TTC549 (cell line): Measurements from ENCODE around the gene PLXNA4.

Source experiments
- FAIRE-seq: peaks from 2 replicates; lab custom pipeline; 2012; peaks lifted over from hg19 to GRCh38; lab: Jason Lieb, UNC

PLXNA4 gene

DNA sequence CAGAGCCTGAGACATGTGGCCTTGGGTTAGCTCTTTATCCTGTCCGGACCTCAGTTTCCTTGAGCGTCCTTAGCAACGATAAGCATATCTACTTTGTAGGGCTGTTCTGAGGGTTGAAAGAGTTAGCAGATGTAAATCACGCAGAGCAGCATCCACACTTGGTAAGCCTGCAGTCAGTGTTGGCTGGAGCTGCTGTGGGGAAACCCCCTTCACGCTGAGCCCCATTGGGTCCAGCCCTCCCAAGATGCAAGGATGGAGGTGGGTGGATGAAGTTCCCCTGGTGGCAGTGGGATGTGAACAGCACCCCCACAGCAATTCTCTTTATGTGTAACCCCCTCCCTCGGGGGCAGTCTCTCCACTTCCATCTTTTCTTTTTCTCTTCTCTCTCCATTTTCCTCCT lies 109.9 kb downstream of the PLXNA4 start:
- FAIRE-seq = no peak

DNA sequence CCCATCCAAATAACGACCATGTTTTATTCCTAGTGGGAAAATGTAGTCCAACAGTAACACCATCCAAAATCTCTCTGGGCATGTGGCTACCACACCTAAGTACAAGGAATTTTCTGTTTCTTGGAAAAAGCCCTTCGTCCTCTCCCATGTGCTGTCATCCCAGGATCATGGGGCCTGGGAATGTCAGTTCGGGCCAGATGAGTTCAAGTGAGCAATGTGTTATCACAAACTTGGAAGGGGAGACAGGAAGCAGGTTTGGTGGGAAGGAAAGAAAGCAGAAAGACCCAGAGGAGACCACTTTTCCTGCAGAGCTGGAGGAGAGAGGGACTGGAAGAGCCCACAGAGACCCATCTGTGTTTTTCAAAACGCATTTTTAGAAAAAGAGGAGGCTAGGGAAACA lies 110.8 kb downstream of the PLXNA4 start:
- no peak for FAIRE-seq

DNA sequence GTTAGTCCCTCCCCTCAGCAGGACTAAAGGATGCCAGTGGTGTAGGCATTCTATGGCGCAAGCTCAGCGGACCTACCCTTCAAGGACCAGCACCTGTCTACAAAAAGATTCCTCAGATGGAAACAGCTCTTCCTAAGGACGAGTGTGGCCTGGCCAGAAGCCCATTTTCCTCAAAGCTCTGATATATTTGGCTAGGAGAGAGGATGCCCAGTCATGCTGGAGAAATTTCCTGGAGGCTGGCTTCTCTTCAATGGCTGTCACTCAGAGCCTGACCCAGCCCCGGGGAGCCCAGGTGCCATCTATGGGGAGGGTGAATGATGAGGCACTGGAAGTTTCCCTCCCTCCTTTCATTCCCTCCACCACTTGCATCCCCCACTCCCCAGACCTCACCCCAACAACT lies 111.5 kb downstream of the PLXNA4 start:
- FAIRE-seq = no peak

DNA sequence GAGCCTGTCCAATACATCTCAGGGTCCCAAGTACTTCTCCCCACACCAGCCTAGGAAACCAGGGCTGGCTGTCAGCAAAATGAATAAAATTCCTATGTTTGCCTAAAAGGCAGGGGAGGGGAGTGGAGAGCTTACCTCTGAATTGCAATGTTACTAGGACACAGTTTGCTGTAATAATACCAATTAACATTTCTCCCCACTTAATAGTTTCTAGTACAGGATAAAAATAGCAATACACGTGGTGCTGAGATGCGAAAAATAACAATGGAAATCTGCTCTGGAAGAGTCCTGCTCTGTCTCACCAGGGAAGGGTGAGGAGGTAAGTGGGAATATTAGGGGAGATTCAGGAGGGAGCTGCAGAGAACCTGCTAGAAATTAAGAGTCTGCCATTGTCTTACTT lies 112.3 kb downstream of the PLXNA4 start:
- no peak for FAIRE-seq

DNA sequence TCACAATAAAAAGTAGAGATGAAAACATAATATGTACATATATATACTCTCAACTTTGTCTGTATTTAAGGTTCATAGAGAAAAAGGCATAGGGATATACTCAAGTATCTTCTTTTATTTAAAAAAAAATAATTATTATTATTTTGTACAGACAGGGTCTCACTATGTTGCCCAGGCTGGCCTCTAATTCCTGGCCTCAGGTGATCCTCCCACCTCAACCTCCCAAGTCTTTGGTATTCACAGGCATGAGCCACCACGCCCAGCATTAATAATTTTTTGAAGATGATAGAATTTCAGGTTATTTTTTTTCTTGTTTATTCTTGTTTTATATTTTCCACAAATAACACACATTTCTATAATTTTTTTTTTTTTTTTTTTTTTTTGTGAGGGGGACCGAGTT lies 113.8 kb downstream of the PLXNA4 start:
- no peak for FAIRE-seq

DNA sequence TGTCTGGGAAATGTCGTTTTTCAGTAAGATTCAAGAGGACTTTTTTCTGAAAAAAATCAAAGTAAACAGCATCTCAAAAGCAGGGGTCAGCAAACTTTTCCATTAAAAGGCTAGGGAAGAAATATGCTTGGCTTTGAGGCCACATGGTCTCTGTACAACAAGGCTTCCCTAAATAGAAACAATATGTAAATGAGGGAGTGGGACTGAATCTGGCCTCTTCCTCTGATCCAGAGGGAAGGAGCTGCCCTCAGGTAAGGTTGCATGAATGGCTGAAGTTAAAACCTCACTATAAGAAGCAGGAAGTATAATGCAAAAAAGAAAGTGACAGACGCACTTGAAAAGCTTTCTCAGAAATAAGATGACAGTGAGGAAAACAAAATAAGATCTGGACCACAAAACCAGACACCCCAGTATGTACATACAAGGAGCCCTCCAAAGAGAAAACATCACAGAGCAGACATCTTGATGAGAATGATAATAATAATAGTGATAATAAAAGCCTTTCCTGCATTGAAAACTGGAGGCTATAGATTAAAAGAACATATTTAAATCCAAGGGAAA lies 115.2 kb downstream of the PLXNA4 start:
- no peak for FAIRE-seq

DNA sequence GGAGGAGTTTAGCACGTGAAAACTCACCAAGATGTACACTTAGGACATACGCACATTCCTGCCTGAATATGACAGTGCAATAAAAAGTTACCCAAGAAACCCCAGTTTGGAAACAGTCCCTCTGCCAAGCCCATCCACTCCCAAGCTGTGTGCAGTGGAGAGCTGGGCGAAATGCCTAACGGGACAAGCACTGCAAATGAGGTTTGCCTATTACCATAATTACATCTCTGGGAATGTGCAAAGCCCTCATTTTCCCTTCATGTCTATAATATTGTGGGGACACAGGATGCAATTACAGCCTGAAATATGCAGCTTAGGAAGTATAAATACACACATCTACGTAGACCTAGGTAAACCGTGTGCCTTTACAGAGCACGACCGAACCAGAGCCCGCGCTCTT lies 117.5 kb downstream of the PLXNA4 start:
- FAIRE-seq = no peak

DNA sequence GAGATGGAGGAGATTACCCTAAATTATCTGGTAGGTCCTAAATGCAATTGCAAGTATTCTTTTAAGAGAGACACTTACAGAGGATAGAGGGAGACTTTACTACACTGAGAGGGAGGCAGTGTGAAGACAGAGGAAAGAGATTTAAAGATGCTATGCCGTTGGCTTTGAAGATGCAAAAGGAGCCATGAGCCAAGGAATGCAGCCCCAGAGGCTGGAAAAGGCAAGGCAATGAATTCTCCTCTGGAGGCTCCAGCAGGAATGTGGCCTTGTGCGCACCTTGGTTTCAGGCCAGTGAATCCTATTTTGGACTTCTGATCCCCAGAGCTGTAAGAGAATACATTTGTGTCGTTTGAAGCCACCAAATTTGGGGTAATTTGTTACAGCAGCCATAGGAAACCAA lies 118.6 kb downstream of the PLXNA4 start:
- no peak for FAIRE-seq

DNA sequence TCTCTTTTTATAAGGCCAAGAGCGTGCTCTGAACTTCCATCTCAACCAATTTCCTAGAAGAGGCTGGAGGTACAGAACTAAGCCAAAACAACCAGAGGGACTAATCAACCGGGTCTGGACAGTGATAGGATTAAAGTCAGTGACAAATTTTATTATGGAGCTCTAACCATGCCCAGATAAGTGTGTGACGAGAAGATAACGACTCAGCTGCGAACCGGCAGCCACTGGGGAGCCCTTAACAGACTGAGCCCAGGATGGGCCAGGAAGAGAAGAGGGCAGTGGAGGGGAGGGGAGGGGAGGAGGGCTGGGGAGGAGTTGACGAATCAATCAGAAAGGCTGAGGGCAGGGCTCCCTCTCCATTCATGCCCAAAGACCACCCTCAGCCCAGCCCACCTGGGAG lies 119.9 kb downstream of the PLXNA4 start:
- no peak for FAIRE-seq

DNA sequence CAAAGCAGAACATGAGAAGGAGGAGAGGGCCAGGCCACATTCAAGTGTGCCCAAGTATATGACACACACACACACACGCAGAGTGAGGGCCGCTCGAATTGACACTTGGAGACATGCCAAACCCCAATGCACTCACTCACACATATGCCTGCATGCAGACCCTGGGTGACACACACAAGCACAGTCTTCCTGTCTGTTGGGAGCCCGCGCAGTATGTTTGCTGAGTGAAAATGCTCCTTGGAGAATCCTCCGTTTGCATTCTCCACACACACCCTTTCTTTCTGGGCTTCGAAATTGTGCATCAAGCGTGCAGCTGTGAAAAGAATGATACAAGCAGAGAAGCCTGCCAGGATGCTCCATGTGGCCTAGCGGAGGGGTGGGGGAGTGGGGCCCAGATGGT lies 120.9 kb downstream of the PLXNA4 start:
- no peak for FAIRE-seq

DNA sequence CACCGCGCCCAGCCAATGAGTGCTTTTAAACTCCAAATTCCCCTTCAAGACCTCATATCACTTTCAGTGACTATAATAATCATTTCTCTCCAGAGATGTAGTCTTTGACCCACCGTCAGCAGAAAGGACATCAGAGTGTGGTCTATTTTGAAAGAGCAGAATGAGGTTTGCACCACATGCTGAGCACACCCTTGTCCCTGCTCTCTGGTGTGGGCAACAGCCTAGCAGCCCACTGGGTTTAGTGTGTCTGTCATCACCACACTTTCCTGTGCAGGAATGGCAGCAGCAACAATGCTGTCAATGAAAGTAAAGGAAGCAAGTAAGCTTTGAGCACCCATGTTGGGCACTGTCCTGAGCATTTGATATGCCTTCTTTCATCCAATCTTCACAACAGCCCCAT lies 122.4 kb downstream of the PLXNA4 start:
- FAIRE-seq = no peak

DNA sequence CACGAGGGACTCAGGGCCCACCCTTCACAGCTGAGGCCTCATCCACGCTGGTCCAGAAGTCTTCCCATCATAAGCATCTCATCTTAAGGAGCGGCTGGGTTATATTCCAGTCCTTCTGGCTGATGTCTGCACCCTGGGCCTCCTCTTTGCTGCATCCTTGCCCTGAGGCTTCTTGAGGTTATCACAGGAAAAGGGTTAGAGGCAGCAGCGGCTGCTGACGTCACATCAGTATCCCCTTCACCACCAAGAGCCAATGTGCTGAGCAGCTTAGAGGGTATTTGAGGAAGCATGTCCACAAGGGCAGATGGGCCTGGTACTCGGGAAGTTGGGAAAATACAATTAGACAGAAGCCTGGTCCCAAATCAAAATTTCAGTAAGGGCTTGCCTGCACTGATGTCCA lies 125.1 kb downstream of the PLXNA4 start:
- no peak for FAIRE-seq

DNA sequence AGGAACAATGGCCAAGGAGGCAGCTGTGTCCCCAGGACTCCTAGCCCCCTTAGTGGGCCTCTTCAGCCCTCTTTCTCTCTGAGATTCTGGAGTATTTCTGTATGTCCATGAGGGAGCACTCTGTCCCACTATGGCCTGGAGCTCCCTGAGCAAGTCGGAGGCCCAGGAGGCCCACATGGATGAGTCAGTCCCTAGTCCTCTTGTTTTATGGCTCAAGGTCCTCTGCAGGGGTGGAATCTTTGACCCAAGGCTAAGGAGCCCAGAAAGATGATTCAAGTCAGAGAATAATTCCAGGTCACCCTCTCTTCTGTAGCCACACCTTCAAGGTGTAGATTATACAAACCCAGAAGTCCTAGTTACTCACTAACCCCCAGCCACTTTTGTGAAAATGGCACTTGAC lies 125.6 kb downstream of the PLXNA4 start:
- FAIRE-seq = no peak

DNA sequence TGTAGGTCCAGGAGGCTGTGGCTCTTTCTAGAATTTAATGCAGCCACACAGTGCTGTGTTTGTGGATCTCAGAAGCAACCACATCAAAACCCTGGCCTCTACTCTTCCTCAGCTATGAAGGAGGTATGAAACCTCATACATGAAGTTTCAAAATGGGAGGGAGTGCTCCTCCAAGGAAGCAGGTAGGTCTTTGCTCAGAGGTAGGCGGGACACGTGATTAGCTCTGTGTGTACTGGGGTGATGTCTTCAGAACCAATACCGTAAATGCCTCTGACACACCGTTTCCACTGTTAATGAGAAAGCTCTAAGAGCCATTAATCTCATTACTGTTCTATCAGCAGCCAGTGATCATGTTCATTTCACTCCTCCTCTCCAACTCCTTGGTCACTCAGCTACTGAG lies 126.1 kb downstream of the PLXNA4 start:
- FAIRE-seq = no peak

DNA sequence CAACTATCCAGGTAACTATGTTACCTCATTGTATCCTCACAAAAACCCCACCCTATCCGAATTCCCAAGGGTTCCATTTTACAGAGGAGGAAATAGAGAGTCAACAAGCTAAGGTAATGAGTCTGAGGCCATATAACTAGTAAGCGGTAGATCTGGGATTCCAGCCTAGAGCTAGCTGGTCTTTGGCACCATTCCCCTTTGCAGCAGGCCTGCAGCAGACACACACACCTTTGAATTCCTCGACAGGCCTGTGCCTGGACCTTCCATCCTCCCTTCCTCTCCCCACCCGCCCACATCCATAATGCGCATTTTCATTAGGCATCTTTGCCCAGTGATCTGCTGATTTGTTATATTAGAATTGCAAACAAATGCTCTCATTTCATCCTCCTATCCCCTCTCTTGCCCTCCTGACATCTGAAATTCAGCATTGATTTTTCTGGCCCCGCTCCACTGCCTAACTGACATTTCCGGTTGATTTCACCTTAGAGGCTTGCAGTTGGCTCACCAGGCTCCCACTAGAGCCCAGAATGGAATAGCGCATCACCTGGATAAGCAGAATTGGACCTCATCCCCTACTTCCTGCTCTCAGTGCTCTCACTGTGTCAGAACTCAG lies 129.5 kb downstream of the PLXNA4 start:
- no peak for FAIRE-seq

DNA sequence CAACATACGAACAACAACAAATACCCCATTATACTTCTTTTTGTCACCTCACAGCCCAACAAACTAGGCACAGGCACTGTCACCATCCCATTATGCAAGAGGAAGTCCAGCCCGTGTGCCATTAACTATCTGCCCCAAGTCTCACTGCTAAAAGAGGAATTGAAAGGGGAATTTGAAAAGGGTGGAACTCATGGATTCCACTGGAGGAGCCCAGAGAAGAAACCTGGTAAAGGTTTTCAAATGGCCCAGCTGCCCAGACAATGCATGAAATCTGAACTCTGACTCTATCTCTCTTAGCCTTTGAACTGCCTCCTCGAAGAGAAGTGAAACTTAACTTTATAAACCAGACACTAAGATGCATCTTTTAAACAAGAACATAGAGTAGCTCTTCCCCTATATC lies 130.0 kb downstream of the PLXNA4 start:
- no peak for FAIRE-seq

DNA sequence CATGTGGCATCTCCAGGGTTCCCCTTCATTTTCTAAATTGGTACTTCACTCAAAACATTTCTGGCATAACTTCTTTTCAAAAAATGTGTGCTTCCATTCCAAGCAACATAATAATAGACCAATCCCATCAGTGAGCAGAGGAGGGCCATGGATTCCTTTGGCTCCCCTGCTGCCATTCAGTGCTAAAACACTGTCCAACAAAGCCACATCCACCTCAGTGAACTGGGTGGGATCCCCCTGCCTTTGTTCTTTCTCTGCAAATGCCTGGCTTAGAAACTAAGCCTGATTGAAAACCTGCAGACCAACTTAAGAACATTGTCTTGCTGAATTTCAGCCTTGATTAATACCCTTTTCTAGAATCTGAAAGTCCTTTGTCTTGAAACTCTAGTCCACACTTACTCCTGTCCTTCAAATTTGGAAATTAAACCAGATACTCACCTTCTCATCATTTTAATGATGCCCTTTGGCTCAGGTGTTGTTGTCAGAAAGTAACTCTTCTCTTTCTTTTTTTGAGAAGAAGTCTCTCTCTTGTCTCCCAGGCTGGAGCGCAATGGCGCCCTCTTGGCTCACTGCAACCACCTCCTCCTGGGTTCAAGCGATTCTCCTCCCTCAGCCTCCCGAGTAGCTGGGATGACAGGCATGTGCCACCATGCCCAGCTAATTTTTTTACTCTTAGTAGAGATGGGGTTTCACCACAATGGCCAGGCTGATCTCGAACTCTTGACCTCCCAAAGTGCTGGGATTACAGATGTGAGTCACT lies 132.3 kb downstream of the PLXNA4 start:
- FAIRE-seq = no peak

DNA sequence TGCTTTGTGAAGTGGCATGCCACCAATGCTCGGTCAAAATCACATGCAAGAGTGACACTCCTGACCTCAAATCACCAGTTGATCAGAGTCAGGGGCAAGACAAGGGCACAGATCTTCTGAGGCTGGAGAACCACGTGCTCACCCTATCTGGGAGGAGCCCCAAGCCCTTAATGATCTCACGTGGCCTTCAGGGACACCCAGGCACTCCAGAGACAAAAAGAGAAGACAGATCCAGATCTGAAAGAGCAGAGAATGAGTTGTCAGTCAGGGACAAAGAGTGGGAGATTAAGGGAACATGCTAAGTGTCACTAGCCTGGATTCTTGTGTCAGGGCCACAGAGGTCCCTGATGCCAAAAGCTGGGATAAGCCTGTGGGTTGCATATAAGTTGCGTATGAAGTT lies 134.3 kb downstream of the PLXNA4 start:
- no peak for FAIRE-seq

DNA sequence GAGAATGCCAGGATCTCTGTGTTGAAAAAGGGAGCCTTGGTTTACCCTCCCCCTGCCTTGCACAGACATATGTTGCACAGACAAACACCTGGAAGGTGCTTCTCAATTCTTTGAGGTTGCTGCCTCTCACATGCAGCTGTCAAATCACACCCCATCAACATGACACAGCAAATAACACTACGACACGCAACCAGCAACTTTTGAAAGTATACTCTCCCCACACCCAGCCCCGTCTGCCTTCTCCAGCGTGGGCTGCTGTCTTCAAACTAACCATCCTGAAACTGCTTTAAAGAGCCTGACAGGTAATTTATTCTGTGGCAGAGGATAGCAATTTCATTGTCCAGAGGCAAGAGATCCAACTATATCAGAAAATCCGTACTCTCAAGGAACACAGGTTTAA lies 136.1 kb downstream of the PLXNA4 start:
- no peak for FAIRE-seq

DNA sequence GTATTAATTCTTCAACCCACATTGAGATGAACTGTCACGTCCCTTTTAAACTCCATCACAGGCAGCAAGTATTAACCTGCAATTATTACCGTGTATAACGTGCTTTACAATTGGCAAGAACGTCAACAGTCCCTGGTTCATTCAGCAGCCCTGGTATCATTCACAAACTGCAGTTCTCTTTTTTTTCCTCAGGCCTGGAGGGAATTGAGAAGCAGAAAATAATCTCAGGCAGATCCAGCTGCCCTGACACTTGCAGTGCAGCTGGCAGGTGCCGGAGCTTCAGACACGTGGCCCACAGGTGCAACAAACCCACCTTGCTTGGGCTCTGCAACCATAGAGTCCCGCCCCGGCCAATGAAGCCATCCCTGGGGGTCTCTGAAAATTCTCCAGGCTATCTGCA lies 137.3 kb downstream of the PLXNA4 start:
- FAIRE-seq = no peak

DNA sequence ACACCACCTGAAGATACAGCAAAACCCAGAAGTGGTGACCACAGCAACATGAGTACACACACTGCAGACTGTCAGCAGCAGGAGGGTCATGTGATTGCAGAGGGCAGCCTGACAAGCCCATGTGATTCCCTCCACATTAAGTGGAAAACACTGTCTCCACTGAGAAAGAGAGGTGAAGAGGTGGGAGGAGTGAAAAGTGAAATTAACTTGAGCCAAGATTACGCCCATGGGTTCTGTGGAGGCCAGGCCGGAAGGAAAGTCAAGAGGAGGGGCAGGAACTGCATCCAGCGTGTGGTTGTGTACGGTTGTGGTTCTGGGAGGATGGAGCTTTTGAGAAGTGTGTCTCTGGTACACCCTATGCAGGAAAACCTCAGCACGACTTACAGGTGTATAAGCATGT lies 138.5 kb downstream of the PLXNA4 start:
- FAIRE-seq = no peak

DNA sequence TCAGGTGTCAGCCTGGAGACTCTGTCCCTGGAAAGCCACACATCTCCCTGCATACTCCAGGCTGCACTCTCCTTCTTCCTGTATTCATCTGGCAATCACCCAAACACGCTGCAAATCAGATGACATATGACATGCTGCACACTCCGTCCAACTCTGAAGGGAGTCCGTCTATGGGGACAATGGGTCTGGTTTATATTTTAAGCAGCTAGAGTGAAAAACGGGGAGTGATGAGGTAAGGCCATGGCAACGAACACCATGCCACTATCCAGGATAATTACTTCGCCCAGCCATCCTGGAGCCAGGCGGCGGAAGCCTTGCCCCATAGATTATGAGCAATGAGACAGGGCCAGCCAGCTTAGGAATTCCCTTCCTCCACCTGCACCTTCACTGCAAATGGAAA lies 140.1 kb downstream of the PLXNA4 start:
- no peak for FAIRE-seq

DNA sequence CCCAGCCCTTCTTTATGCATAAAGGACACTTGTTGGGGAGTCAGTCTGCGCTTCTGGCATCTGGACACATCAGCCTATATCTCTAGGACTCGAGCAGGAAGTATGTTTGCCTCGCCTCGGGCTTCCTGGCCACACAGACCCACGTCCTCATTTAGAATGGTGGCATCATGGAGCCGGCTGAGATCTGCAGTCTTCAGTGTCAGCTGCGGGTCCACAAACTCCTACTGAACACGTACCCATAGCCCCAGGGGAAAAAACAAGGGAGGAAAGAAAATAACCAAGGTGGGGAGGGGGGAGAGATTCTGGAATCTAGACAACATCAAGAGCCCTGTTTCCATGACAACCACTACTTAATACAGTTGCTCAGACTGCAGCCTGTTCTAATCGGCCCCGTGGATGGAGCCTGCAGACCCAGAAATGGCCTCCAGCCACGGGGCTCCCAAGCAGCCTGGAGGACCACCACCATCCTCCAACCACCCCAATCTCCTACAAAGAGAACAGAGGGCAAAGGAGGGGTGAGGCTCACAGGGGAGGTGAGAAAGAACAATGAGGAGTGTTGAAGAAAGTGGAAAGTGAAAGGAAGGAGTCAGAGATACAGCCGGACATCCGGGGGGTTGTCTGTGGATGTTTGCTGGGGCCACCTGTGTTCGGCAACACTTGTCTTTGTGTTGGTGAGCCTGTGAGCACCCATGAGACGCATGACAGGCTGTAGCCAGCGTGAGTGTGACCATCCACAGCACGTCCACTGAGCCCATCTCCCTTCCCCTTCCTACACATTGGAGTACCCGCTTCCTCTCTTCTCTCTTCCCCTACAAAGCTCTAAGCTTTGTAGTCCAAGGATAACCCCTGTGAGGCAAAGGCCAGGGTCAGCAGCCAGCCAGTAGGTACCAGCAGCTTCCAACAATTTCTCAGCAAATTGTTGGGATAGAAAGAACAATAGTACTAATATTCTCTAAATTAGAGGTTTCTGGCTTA lies 141.0 kb downstream of the PLXNA4 start:
- FAIRE-seq = no peak
